HG03280 (cell line): ENCODE measurements around the gene BARX1.
"Not testable (repeated sequence)": the region's sequence is repeated elsewhere in the genome, so short reads cannot be mapped to it uniquely, and the experiment has no call there.

Source experiments
- ATAC-seq: cut with Tn5 transposase; IDR thresholded peaks from one replicate; pipeline ENCODE4 v1.9.1; 2021; ENCODE audit warnings: mild to moderate bottlenecking, moderate library complexity; ENCODE audit not compliant: unreplicated experiment

The BARX1 gene

GRCh38 chr9:93955111-93955980, at the start of gene BARX1:
BARX1 (minus strand) TSS chr9:93955355; CDS start chr9:93955146, 209 bp downstream.
- ATAC-seq = no peak

- ATAC-seq = no peak
These were observed 47.4 kb upstream of the BARX1 start for GRCh38 chr9:94002316-94003140.

GRCh38 chr9:93996863-93997262, 41.7 kb upstream of the BARX1 start:
- ATAC-seq = no peak

- ATAC-seq = no peak
These were observed 41.2 kb upstream of the BARX1 start for GRCh38 chr9:93996367-93996766.

- no peak for ATAC-seq
These were observed 39.4 kb upstream of the BARX1 start for GRCh38 chr9:93994545-93994944.

- no peak for ATAC-seq
These were observed 39.0 kb upstream of the BARX1 start for GRCh38 chr9:93994132-93994531.

GRCh38 chr9:93992830-93993229, 37.7 kb upstream of the BARX1 start:
- no peak for ATAC-seq

GRCh38 chr9:93990448-93990847, 35.3 kb upstream of the BARX1 start:
- no peak for ATAC-seq

- no peak for ATAC-seq
These were observed 32.9 kb upstream of the BARX1 start for GRCh38 chr9:93988056-93988455.

- no peak for ATAC-seq
These were observed 29.7 kb upstream of the BARX1 start for GRCh38 chr9:93984860-93985259.

- no peak for ATAC-seq
These were observed 28.7 kb upstream of the BARX1 start for GRCh38 chr9:93983875-93984274.

- no peak for ATAC-seq
These were observed 24.6 kb upstream of the BARX1 start for GRCh38 chr9:93979721-93980120.

GRCh38 chr9:93978551-93978950, 23.4 kb upstream of the BARX1 start:
- no peak for ATAC-seq

GRCh38 chr9:93976973-93977372, 21.8 kb upstream of the BARX1 start:
- ATAC-seq = no peak

- ATAC-seq = no peak
These were observed 20.9 kb upstream of the BARX1 start for GRCh38 chr9:93976081-93976480.

- ATAC-seq = no peak
These were observed 20.1 kb upstream of the BARX1 start for GRCh38 chr9:93975262-93975661.

GRCh38 chr9:93974151-93974550, 19.0 kb upstream of the BARX1 start:
- no peak for ATAC-seq

- ATAC-seq = not testable (repeated sequence)
These were observed 17.5 kb upstream of the BARX1 start for GRCh38 chr9:93972655-93973054.

GRCh38 chr9:93969328-93969661, 14.1 kb upstream of the BARX1 start:
- no peak for ATAC-seq

GRCh38 chr9:93968451-93969327, 13.5 kb upstream of the BARX1 start:
- no peak for ATAC-seq
